IMR-90 (cell line): ENCODE results near the gene BRD3. TPM values are rescaled to one million over a fixed set of nuclear protein-coding genes. Genes with fewer than 3 reads are reported as not detected.

ENCODE experiments used
- ATAC-seq: fragments of 200-7000 bp; cut with Tn5 transposase; 2 replicates; pipeline ENCODE4 v1.9.1; 2020; ENCODE audit warnings: low read depth, mild to moderate bottlenecking, moderate library complexity
- BruUV-seq: library from RNA; stranded (reverse); fragments of 400-500 nt; replicated peaks from 2 replicates; lab custom pipeline; 2021; lab: Mats Ljungman, UMichigan
- CTCF ChIA-PET: fragments of 300-600 bp; formaldehyde crosslinking; extraction: SDS; loops from one replicate; lab custom pipeline; 2021; ENCODE audit warnings: antibody characterized with exemption; lab: Yijun Ruan, JAX
- POLR2A ChIA-PET: fragments of 300-600 bp; sonication (Branson Sonifier 250); formaldehyde crosslinking; loops from one replicate; lab custom pipeline; 2022; ENCODE audit warnings: antibody characterized with exemption; ENCODE audit not compliant: unreplicated experiment; lab: Charles Lee
- DNase-seq: peaks from one replicate; pipeline ENCODE4 v3.0.0; 2013
- H2AFZ ChIP-seq: replicated peaks from 2 replicates; pipeline ENCODE3; 2013; ENCODE audit warnings: low read length, mild to moderate bottlenecking; ENCODE audit not compliant: poor library complexity
- H2AK5ac ChIP-seq: 2 replicates; pipeline ENCODE4 v1.6.1; 2013; ENCODE audit warnings: low read depth, low read length, inconsistent platforms
- H2AK9ac ChIP-seq: replicated peaks from 2 replicates; pipeline ENCODE3; 2013; ENCODE audit warnings: mild to moderate bottlenecking, low read depth, low read length, moderate library complexity; ENCODE audit not compliant: poor library complexity
- H2BK120ac ChIP-seq: 2 replicates; pipeline ENCODE4 v1.6.1; 2013; ENCODE audit warnings: low read depth, low read length, inconsistent platforms
- H2BK15ac ChIP-seq: 3 replicates; pipeline ENCODE4 v1.6.1; 2013; ENCODE audit warnings: low read depth, low read length, inconsistent platforms
- H2BK20ac ChIP-seq: 2 replicates; pipeline ENCODE4 v1.6.1; 2013; ENCODE audit warnings: low read depth, mild to moderate bottlenecking, inconsistent platforms, low read length, moderate library complexity
- H2BK5ac ChIP-seq: 2 replicates; pipeline ENCODE4 v1.6.1; 2013; ENCODE audit warnings: mild to moderate bottlenecking, low read depth, low read length, inconsistent platforms; ENCODE audit not compliant: poor library complexity, severe bottlenecking
- H3K14ac ChIP-seq: replicated peaks from 2 replicates; pipeline ENCODE4 v1.6.1; 2013; ENCODE audit warnings: low read depth, low read length, inconsistent platforms
- H3K18ac ChIP-seq: 2 replicates; pipeline ENCODE4 v1.6.1; 2013; ENCODE audit warnings: low read depth, low read length, control low read depth
- H3K23ac ChIP-seq: 2 replicates; pipeline ENCODE4 v1.6.1; 2013; ENCODE audit warnings: low read depth, low read length, inconsistent platforms
- H3K27ac ChIP-seq: 2 replicates; pipeline ENCODE4 v1.5.1; 2013; ENCODE audit warnings: mild to moderate bottlenecking, control low read depth, low read length; ENCODE audit not compliant: insufficient read depth
- H3K27me3 ChIP-seq: 2 replicates; pipeline ENCODE4 v1.6.1; 2013; ENCODE audit warnings: low read length; ENCODE audit not compliant: control insufficient read depth, insufficient read depth
- H3K36me3 ChIP-seq: 2 replicates; pipeline ENCODE4 v1.6.1; 2013; ENCODE audit warnings: low read length, mixed read lengths; ENCODE audit not compliant: control insufficient read depth, insufficient read depth
- H3K4ac ChIP-seq: 2 replicates; pipeline ENCODE4 v1.6.1; 2013; ENCODE audit warnings: low read depth, low read length, inconsistent platforms
- H3K4me1 ChIP-seq: 2 replicates; pipeline ENCODE4 v1.6.1; 2013; ENCODE audit warnings: low read length, mixed read lengths; ENCODE audit not compliant: control insufficient read depth, insufficient read depth
- H3K4me2 ChIP-seq: 2 replicates; pipeline ENCODE4 v1.6.1; 2013; ENCODE audit warnings: low read depth, mild to moderate bottlenecking, control low read depth, low read length, moderate library complexity
- H3K4me3 ChIP-seq: 2 replicates; pipeline ENCODE4 v1.5.1; 2013; ENCODE audit warnings: low read depth, mild to moderate bottlenecking, control low read depth, low read length, moderate library complexity; ENCODE audit not compliant: insufficient read depth
- H3K56ac ChIP-seq: 2 replicates; pipeline ENCODE4 v1.6.1; 2013; ENCODE audit warnings: low read length, inconsistent platforms; ENCODE audit not compliant: insufficient read depth; ENCODE audit errors: extremely low read depth
- H3K79me1 ChIP-seq, 2 experiments: 2 replicates each; pipeline ENCODE4 v1.6.1; 2013; ENCODE audit warnings: low read length in 2 of 2, inconsistent platforms in 1 of 2, low read depth in 1 of 2
- H3K9ac ChIP-seq: 2 replicates; pipeline ENCODE4 v1.6.1; 2013; ENCODE audit warnings: low read depth, low read length, control low read depth
- H3K9me1 ChIP-seq: 2 replicates; pipeline ENCODE4 v1.6.1; 2013; ENCODE audit warnings: low read length, inconsistent platforms; ENCODE audit not compliant: insufficient read depth
- H3K9me3 ChIP-seq: 2 replicates; pipeline ENCODE4 v1.6.1; 2013; ENCODE audit warnings: low read length; ENCODE audit not compliant: control insufficient read depth, insufficient read depth
- H4K20me1 ChIP-seq: 2 replicates; pipeline ENCODE4 v1.6.1; 2013; ENCODE audit warnings: low read length, inconsistent platforms; ENCODE audit not compliant: insufficient read depth
- H4K5ac ChIP-seq: 2 replicates; pipeline ENCODE4 v1.6.1; 2013; ENCODE audit warnings: mild to moderate bottlenecking, low read depth, low read length, control low read depth
- H4K8ac ChIP-seq, 2 experiments: 2 replicates each; pipeline ENCODE4 v1.6.1; 2013; ENCODE audit warnings: low read depth in 2 of 2, low read length in 2 of 2, control low read depth in 1 of 2, inconsistent platforms in 1 of 2
- H4K91ac ChIP-seq: 2 replicates; pipeline ENCODE4 v1.6.1; 2013; ENCODE audit warnings: low read depth, low read length, inconsistent platforms; ENCODE audit not compliant: insufficient read depth
- BHLHE40 ChIP-seq: fragments of 150-350 bp; IDR thresholded peaks from 2 replicates; pipeline ENCODE4 v1.6.1; 2016; ENCODE audit warnings: mild to moderate bottlenecking, low read depth, low read length
- CEBPB ChIP-seq: IDR thresholded peaks from 2 replicates; pipeline ENCODE4 v1.6.1; 2012; ENCODE audit warnings: low read depth, low read length, improper control_type of control experiment
- CHD1 ChIP-seq: IDR thresholded peaks from 2 replicates; pipeline ENCODE4 v1.6.1; 2012; ENCODE audit warnings: low read depth, low read length, improper control_type of control experiment
- CTCF ChIP-seq: conservative IDR thresholded peaks from 2 replicates; pipeline ENCODE4 v1.5.1; 2012; ENCODE audit warnings: mild to moderate bottlenecking, low read depth, low read length, improper control_type of control experiment
- FOS ChIP-seq: fragments of 150-350 bp; IDR thresholded peaks from 2 replicates; pipeline ENCODE4 v1.6.1; 2016; ENCODE audit warnings: low read depth, low read length
- MAFK ChIP-seq: IDR thresholded peaks from 2 replicates; pipeline ENCODE4 v1.6.1; 2012; ENCODE audit warnings: low read depth, low read length, improper control_type of control experiment
- MAZ ChIP-seq: IDR thresholded peaks from 2 replicates; pipeline ENCODE4 v1.6.1; 2012; ENCODE audit warnings: low read depth, mild to moderate bottlenecking, low read length, improper control_type of control experiment, moderate library complexity, borderline replicate concordance
- MXI1 ChIP-seq: IDR thresholded peaks from 2 replicates; pipeline ENCODE4 v1.6.1; 2012; ENCODE audit warnings: low read depth, mild to moderate bottlenecking, low read length, moderate library complexity, borderline replicate concordance
- NFE2L2 ChIP-seq: fragments of 150-350 bp; IDR thresholded peaks from 2 replicates; pipeline ENCODE4 v1.6.1; 2016; ENCODE audit warnings: low read depth, mild to moderate bottlenecking, low read length
- POLR2A ChIP-seq: IDR thresholded peaks from 2 replicates; pipeline ENCODE4 v1.6.1; 2012; ENCODE audit warnings: mild to moderate bottlenecking, low read depth, low read length
- RAD21 ChIP-seq: IDR thresholded peaks from 2 replicates; pipeline ENCODE4 v1.6.1; 2012; ENCODE audit warnings: low read length, improper control_type of control experiment
- RCOR1 ChIP-seq: IDR thresholded peaks from 2 replicates; pipeline ENCODE4 v1.6.1; 2012; ENCODE audit warnings: mild to moderate bottlenecking, low read length, improper control_type of control experiment; ENCODE audit not compliant: insufficient replicate concordance
- WGBS, 2 experiments: methylation state at CpG; one replicate each; pipeline versions ENCODE4 v1.1.5 to v1.1.7; 2013; ENCODE audit warnings: missing lambda C conversion rate in 2 of 2; ENCODE audit not compliant: insufficient read length in 1 of 2; ENCODE audit errors: extremely low coverage in 2 of 2; 5-methylcytosine and 5-hydroxymethylcytosine counted together
- dilution Hi-C: fragments of 300-500 bp; cut with HindIII; formaldehyde crosslinking; loops from one replicate; pipeline ENCODE4 v1.14.3; 2018; ENCODE audit warnings: low sequenced_read_pairs; ENCODE audit not compliant: unreplicated experiment
- in situ Hi-C: fragments of 300-500 bp; cut with MboI; formaldehyde crosslinking; loops from 3 replicates; pipeline ENCODE4 v1.14.3; 2019; ENCODE audit warnings: low sequenced_read_pairs, inconsistent platforms, mixed read lengths
- intact Hi-C: fragments of 100-400 bp; cut with micrococcal nuclease; formaldehyde crosslinking; loops from 2 replicates; pipeline ENCODE4 v1.10.0; 2022
- polyA plus RNA-seq, 3 experiments: library from polyadenylated mRNA; depleted of rRNA; stranded (reverse); fragments of >200 nt; gene quantifications; 2 replicates each; pipeline ENCODE4 v1.2.3, GENCODE V29; 2012; ENCODE audit warnings: low replicate concordance in 1 of 3
- total RNA-seq: library from RNA; depleted of rRNA; stranded (reverse); fragments of >200 nt; gene quantifications from 2 replicates; pipeline ENCODE4 v1.2.3, GENCODE V29; 2012
- TF ChIP-seq, protein P1 (sequence below): fragments of 150-350 bp; IDR thresholded peaks from 2 replicates; pipeline ENCODE4 v1.6.1; 2017; ENCODE audit warnings: mild to moderate bottlenecking, antibody characterized with exemption, low read length, low read depth

BRD3 gene
- total and polyA plus RNA-seq, 2 of the 4 experiments (the other 2 are of a cell fraction), result 2.2 to 7.1 TPM

DNA sequence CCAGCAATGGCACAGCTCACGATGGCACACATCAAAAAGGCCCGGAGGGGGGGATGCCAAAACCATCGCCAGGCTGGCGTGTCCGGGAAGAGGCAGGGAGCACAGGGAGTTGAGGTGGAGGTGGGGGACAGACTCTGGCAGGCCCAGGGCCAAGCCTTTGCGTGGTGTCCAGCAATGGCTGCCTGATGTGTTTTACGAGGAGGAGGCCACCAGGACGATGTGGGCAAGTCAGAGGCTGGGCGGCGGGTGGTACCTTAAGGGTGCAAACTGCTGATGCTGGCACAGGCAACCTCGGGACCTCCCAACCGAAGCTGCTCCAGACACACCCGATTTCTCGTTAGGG, 80.4 kb downstream of the BRD3 start (continued):
- TF ChIP-seq CTCF, result no peak

DNA sequence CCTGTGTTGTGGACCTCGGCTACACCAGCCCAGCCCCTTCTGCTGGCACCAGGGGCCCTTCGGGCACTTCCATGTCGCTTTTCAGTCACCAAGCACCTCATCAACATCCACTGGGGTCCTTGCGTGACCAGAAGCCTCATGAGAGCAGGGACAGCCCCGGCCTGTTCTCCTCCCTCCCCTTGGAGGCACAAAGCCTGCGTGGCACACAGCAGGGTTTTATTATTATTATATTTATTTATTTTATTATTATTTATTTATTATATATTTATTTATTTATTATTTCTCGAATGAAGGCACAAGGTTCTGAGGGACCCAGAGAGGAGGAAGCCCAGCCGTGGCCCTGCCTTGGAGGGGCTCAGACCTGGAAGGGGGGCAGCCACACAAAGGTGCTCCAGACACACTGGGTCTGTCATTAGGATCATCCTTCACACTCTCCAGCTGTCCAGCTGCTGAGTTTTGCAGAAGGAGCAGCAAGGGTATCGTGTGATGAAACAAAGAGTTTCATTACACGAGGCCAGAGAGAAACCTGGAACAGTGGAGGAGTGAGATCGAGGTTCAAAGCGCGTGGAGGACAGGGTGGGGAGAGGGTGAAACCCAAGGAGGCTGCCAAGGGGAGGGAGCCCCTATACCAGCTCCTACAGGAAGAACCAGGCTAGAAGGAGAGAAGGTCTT, 80.9 kb downstream of the BRD3 start:
- H3K18ac ChIP-seq, result no peak overlapping the region
- no peak overlapping the region for H3K4me3 ChIP-seq
- ATAC-seq (no peak), DNase-seq (no peak)
- H2BK20ac ChIP-seq, result no peak overlapping the region
- H3K23ac ChIP-seq, result 0 out of 2 replicates have a peak overlapping the region, but pooled peaks have one; percentile 42
- peaks cover 19% of the 10 kb centered on the region for H3K9me1 ChIP-seq
- dilution Hi-C loops (no loop called here), intact Hi-C loops (no loop called here), in situ Hi-C loops (no loop called here)
- H3K4me2 ChIP-seq, result no peak overlapping the region
- H2AFZ ChIP-seq, result peak overlapping the region; percentile 18
- WGBS, 2 experiments, result 100% methylated on average over 2 of the region's 13 CpGs; no CpG with 5 or more reads in 1 of the 2 experiments
- H3K79me1 ChIP-seq, result peaks cover 23 to 78% of the 10 kb centered on the region in 2 experiments
- H3K27ac ChIP-seq, result no peak overlapping the region
- peaks cover 79% of the 10 kb centered on the region for H4K20me1 ChIP-seq
- no TSS peak for BruUV-seq
- H4K5ac ChIP-seq, result no peak overlapping the region
- no peaks in the 10 kb centered on the region for H3K27me3 ChIP-seq
- no peaks in the 10 kb centered on the region for H3K9me3 ChIP-seq
- H2AK5ac ChIP-seq, result no peak overlapping the region
- no peak overlapping the region for H2BK120ac ChIP-seq
- no peak overlapping the region for H4K91ac ChIP-seq
- no peak overlapping the region for H3K56ac ChIP-seq
- H3K4me1 ChIP-seq, result peaks cover 4% of the 10 kb centered on the region; the same call in 1 of the 2 replicates
- no peak overlapping the region for H2AK9ac ChIP-seq
- H2BK5ac ChIP-seq, result no peak overlapping the region
- 0 out of 2 replicates have a peak, but pooled peaks cover 1% of the 10 kb centered on the region for H3K36me3 ChIP-seq
- no peak overlapping the region for H3K9ac ChIP-seq
- TF ChIP-seq MXI1, result no peak
- no peak for TF ChIP-seq POLR2A
- TF ChIP-seq RAD21, result no peak
- TF ChIP-seq CHD1, result no peak
- TF ChIP-seq RCOR1, result no peak
- TF ChIP-seq MAFK, result no peak
- no peak for TF ChIP-seq CEBPB
- no peak for TF ChIP-seq BHLHE40
- TF ChIP-seq, protein P1, sequence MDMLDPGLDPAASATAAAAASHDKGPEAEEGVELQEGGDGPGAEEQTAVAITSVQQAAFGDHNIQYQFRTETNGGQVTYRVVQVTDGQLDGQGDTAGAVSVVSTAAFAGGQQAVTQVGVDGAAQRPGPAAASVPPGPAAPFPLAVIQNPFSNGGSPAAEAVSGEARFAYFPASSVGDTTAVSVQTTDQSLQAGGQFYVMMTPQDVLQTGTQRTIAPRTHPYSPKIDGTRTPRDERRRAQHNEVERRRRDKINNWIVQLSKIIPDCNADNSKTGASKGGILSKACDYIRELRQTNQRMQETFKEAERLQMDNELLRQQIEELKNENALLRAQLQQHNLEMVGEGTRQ, result no peak
- no peak for TF ChIP-seq MAZ
- TF ChIP-seq NFE2L2, result no peak
- no peak for TF ChIP-seq FOS
- CTCF ChIA-PET, result no interaction called here
- H2BK15ac ChIP-seq, result no peak overlapping the region
- H4K8ac ChIP-seq, result no peak overlapping the region
- POLR2A ChIA-PET, result no interaction called here
- no peak overlapping the region for H3K4ac ChIP-seq
- no peak overlapping the region for H3K14ac ChIP-seq
